Smooth muscle cell of the brain vasculature (primary cell): ENCODE data around the gene CDC6.

Experiments
- DNase-seq: peaks from one replicate; pipeline ENCODE4 v3.0.0-alpha.2; 2012; ENCODE audit warnings: low read depth, low spot score

Gene CDC6, protein sequence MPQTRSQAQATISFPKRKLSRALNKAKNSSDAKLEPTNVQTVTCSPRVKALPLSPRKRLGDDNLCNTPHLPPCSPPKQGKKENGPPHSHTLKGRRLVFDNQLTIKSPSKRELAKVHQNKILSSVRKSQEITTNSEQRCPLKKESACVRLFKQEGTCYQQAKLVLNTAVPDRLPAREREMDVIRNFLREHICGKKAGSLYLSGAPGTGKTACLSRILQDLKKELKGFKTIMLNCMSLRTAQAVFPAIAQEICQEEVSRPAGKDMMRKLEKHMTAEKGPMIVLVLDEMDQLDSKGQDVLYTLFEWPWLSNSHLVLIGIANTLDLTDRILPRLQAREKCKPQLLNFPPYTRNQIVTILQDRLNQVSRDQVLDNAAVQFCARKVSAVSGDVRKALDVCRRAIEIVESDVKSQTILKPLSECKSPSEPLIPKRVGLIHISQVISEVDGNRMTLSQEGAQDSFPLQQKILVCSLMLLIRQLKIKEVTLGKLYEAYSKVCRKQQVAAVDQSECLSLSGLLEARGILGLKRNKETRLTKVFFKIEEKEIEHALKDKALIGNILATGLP

DNA sequence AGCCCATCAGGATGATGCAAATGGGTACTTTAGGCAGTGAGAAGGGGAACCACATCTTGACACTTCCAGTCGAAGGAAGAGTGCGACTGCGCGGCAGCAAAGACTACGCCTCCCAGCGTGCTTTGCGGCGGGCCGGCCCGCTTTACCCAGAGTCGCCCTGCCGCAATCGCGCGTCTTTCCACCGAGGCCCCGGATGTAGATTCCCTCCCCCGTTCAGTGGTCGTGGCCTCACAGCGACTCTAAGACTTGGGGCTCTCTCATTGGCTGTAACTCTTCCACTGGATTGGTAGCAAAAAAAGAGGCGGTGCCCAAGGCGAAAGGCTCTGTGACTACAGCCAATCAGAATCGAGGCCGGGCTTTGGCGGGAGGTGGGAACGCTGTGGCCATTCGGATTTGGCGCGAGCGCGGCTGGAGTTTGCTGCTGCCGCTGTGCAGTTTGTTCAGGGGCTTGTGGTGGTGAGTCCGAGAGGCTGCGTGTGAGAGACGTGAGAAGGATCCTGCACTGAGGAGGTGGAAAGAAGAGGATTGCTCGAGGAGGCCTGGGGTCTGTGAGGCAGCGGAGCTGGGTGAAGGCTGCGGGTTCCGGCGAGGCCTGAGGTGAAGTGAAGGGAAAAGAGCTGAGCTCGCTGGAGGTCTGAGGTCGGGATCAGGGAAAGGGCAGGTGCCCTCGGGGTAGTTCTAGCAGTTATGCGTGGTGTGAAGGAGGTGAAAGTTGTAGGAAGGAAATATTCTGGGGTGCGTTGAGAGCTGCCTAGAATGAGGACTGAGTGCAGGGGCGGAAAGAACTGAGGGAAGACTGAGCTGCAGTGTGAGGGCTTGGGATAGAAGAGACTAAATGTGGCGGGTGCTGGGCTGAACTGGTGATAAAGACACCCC lies at the start of gene CDC6:
Gene CDC6 (plus strand): TSS at position 386 of the 876 bp plus-strand sequence. CDS start 1,542 bp downstream, outside the sequence.
- peak; percentile 98 for DNase-seq

GRCh38 chr17:40241252-40241834 lies 46.3 kb upstream of the CDC6 start:
- DNase-seq = no peak

GRCh38 chr17:40242774-40243173 lies 44.9 kb upstream of the CDC6 start:
- no peak for DNase-seq

GRCh38 chr17:40243761-40244160 lies 43.9 kb upstream of the CDC6 start:
- DNase-seq = no peak

- no peak for DNase-seq
Measured at GRCh38 chr17:40244255-40244654, 43.4 kb upstream of the CDC6 start.

GRCh38 chr17:40247926-40248495 lies 39.7 kb upstream of the CDC6 start:
- no peak for DNase-seq

- no peak for DNase-seq
Measured at GRCh38 chr17:40248507-40248906, 39.2 kb upstream of the CDC6 start.

DNA sequence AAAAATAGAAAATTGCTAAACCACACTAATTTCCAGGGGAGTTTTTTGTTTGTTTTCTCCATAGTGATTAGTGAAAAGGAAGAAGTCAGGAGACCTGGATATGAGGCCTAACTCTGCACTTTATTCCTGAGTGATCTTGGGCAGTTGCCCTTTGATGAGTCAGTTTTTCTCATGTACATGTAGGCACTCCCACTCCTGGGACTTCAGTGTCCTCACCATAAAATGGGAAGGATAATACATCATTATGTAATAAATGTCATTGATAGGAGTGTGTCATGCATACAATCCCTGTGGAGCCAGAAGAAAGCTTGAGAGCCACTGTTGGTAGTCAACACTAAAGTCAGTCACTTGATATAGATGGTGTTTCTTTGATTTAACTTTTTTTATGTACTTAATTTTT lies 36.1 kb upstream of the CDC6 start:
- DNase-seq = peak; percentile 10

DNA sequence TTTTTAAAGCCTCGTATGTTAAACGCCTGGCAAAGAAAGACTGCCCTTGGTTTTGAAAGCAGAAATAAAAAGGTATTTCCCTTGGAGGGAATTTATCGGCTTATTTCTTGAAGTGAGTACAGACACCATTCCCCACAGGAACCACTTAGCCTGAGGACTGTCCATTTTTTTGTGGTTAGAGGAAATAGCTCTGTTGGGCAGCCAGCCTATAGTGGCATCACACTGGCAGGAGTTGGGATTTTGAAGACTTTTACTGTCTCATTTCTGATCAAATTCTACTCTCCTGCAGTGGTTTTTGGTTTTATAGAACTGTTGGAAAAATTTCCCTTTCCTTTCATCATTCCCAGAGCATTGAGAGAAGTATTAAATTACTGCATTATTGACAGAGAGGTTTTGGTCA lies 34.1 kb upstream of the CDC6 start:
- no peak for DNase-seq

DNA sequence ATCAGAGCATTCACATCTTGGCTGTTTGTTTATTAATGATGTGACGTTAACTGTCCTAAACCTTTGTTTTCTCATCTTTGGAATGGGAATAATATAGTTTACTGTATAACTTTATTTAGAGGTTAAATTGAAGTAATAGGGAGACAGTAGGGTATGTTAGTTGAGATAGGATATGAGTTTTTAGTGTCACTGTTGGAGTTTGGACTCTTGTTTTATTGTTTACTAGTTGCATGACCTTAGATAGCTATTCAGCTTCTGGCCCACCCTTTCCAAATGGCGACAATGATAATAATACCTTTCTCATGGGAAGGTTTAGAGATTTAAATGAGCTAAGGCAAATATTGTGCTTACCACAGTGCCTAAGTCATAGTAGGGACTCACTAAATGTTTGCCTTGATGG lies 28.2 kb upstream of the CDC6 start:
- no peak for DNase-seq

DNA sequence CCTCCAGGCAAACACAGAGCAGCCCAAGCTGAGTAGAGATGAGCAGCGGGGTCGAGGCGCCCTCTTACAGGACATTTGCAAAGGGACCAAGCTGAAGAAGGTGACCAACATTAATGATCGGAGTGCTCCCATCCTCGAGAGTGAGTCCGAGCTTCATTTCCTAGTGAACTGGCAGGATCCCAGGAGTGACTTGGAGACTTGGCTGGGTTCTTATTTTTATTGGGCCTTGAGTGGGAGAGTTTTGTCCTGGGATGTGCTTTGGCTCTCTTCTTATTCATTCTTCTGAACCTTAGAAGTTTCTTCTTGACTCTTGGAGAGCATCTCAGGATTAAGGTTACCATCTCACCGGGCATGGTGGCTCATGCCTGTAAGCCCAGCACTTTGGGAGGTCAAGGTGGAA lies 27.2 kb upstream of the CDC6 start:
- DNase-seq = no peak

DNA sequence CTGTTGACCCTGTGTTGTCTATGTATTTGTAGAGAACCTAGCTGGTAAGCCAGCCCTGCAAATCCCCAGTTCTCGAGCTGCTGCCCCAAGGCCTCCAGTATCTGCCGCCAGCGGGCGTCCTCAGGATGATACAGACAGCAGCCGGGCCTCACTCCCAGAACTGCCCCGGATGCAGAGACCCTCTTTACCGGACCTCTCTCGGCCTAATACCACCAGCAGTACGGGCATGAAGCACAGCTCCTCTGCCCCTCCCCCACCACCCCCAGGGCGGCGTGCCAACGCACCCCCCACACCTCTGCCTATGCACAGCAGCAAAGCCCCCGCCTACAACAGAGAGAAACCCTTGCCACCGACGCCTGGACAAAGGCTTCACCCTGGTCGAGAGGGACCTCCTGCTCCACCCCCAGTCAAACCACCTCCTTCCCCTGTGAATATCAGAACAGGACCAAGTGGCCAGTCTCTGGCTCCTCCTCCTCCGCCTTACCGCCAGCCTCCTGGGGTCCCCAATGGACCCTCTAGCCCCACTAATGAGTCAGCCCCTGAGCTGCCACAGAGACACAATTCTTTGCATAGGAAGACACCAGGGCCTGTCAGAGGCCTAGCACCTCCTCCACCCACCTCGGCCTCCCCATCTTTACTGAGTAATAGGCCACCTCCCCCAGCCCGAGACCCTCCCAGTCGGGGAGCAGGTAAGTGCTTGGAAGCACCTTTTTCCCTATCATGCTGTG lies 23.1 kb upstream of the CDC6 start:
- no peak for DNase-seq

DNA sequence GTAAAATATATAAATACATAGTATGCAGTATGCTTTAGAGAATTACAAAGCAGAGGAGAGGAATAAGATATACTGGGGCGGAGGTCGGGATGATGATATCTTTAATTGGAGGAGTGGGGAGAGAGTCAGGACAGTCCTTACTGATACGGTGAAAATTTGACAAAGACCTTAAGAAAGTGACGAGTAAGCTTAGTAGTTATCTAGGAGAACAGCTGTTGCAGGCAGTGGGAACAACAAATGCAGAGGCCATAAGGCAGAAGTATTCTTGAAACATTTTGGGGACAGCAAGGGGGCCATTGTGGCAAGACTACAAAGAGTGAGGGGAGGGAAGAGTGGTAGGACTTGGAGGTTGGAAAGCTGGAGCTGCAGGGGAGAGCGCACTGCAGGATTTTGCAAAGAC lies 22.3 kb upstream of the CDC6 start:
- DNase-seq = no peak

GRCh38 chr17:40266882-40267281 lies 20.8 kb upstream of the CDC6 start:
- DNase-seq = no peak

DNA sequence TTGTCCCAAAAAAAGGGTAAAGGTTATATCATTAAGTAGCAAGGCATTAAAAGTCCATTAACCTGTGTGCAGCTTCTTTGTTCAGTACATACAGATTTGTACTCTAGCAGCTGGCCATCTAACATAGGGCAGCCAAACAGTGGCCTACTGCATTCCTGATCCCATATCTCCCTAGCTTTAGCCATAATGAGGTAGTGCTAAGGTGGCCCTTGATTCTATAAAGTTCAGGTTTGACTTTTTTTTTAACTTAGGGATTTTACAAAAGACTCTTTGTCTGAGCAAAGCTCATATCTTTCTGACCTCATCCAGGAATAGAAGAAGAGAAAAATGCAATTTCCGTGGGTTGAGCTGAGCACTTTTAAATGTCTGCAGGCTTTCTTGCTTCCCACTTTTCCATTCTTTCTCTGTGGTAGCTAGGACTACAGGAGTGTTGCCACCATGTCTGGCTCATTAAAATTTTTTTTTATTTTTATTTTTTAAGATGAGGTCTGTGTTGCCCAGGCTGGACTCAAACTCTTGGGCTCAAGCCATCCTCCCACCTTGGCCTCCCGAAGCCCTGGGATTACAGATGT lies 19.5 kb upstream of the CDC6 start:
- no peak for DNase-seq

DNA sequence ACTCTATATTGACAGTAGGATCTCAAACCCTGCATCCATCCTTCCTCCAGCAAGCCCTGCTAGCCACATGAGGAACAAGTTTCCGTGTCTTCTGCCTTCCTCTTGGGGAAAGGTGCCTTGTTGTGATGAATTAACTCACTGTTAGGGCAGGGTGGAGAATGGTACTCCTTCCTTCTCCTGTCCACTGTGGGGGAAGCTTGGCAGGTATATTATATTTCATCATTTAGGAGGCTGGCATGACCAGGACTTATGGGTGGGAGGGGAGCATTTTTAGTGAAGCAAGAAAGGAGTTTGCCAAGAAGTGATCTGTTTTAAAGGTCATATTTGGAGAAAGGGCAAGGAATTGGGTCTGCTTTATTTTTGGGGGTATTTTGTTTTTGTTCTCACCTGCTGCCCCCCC lies 9.3 kb upstream of the CDC6 start:
- no peak for DNase-seq

- no peak for DNase-seq
Measured at GRCh38 chr17:40279402-40279801, 8.3 kb upstream of the CDC6 start.

GRCh38 chr17:40281663-40282062 lies 6.0 kb upstream of the CDC6 start:
- no peak for DNase-seq

DNA sequence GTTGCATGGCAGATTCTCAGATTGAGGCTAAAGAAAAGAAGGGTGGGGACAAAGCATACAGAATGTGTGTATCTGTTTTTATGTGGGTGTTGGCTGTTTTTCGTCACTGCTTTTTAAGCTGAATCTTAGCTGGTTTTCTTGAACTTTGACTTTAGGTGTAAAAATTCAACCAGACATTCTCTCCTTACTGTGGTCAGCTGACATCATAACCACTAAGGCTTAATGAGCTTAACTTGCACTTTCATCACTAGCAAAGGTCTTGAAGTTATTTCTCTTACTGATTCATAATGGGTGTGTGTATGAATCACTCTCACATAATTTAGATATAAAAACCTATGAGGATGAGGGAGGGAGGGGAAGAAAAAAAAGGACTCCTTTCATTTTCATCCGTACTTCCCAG lies 4.0 kb upstream of the CDC6 start:
- DNase-seq = no peak

DNA sequence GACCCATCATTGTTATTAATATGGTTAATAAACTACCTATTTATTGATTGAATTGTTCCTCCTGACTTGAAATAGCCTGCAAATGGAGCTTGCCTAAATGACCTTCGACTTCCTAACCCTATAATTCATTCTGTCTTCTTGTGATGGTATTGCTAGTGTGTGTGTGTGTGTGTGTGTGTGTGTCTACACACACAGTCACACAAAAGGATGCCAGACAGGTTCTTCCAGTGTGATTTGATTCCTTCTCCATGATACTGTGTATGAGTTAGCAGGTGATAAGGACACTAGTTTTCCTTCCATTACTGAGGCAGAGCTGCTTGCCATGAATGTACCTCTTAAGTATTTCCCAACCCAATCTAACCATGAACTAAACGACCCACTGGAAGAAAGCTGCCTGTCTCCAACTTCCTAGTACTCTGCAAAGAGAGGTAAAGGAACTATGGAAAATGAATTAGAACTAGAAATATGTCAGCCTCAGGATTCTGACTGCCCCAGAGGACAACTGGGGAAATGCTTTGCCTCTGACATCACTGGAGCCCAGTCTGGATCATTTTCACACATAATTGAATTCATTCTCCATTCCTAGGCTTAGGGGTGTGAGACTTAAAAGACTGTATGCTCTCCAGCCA lies 3.5 kb upstream of the CDC6 start:
- no peak for DNase-seq
